ENCODE results near the gene DOK1. TPM values are rescaled to one million over a fixed set of nuclear protein-coding genes. Genes with fewer than 3 reads are reported as not detected.

Gene DOK1
- total and polyA plus RNA-seq, 3 experiments from 2014 or later = 24.0 to 25.2 (median 24.4) TPM

DNA sequence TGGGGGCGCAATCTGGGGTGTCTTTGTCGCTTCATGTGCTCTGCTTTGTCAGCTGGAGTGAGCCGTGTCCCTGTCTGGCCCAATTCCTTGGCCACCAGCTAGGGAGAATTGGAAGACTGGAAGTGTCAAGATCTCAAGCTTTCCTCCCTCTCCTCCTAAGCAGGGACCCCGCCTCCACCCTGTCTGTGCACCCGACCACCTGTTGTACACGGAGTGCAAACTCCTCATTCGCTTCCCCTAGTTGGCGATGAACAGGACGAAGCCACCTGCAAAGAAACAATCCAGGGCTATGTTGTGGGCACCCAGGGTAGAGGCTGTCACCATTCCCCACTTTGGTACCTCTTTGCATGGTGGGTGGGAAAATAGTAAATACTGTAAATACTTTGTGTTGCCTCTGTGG is 26.8 kb upstream of the DOK1 start:
- Mint-ChIP-seq H3K27me3 (peaks cover 0 to 2% of the 10 kb centered on the region in 2 donors), H3K4me3 (peak overlapping the region; percentile 74 to 97 (median 95)), H3K9me3 (no peaks in the 10 kb centered on the region), H3K36me3 (peaks cover 15 to 50% (median 17%) of the 10 kb centered on the region in 3 donors), H3K27ac (peak overlapping the region in 3 of 8 donors; percentile 29 to 83 (median 51)), H3K4me1 (peaks cover 32 to 44% (median 38%) of the 10 kb centered on the region in 3 donors)
- ChIA-PET CTCF (interaction anchor here (1.3 to 1.7 kb wide), 2 partner anchors 28 to 73 kb away, joined by 3 to 5 read pairs; partner anchors contain the start of gene LBX2), POLR2A (interaction anchor here (0.7 kb wide), 1 partner anchor 73 kb away, joined by 3 read pairs; the partner anchor contains the start of gene INO80B)
- DNase-seq = no peak
- Histone ChIP-seq H3K27me3 (ENCODE audit: insufficient read depth, low read length, poor library complexity, severe bottlenecking) (no peaks in the 10 kb centered on the region), H3K36me3 (ENCODE audit: insufficient read depth, low read length) (peaks cover 16% of the 10 kb centered on the region), H3K27ac (ENCODE audit: low read depth, low read length) (no peak overlapping the region), H3K4me3 (ENCODE audit: low read length) (no peak overlapping the region), H3K4me1 (ENCODE audit: insufficient read depth, low read length) (peaks cover 28% of the 10 kb centered on the region), H3K9me3 (ENCODE audit: low read length) (no peaks in the 10 kb centered on the region)

DNA sequence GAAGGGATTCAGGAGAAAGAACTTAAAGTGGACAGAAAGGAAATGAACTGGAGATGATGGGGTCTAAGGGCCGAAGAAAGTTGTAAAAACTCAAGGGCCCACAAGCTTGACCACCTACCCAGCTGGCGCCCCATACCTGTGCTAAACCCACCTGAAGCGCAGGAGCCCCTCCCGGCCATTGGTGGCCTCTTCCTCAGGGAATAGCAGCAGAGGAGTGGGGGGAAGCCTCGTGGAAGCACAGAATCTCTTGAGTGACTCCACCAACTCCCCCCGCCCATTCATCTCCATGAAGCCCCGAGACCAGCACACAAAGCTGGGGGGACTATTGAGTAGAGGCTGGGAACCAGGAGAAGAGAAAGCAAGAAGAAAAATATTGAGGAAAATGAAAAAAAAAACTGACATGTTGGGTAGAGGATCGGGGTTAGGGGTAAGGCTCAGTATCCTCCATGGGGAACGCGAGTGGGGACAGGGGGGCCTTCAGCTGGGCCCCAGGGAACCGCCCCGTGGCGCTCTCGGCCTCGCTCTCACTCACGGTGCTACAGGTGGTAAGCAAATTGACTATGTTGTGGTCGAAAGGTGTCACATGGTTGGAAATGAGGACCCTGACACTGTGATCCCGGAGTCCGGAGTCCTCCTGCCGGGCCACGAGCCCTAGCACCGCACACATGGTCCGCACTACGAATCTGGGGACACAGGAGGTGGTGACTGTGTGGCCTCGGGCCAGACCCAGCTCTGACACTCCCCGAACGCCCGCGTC is 25.7 kb upstream of the DOK1 start:
- CTCF ChIA-PET = interaction anchor here (0.9 to 5.1 kb wide), 5 partner anchors 10 to 74 kb away, joined by 3 to 42 read pairs (median 4); partner anchors contain the start of genes CCDC142 and TTC31
- no peak for DNase-seq
- H3K9me3 Mint-ChIP-seq = no peaks in the 10 kb centered on the region
- peaks cover 20% of the 10 kb centered on the region for H3K36me3 ChIP-seq (ENCODE audit: insufficient read depth, low read length)
- peak overlapping the region; percentile 94 for H3K4me3 ChIP-seq (ENCODE audit: low read length)
- H3K27ac ChIP-seq (ENCODE audit: low read depth, low read length) = peak overlapping the region; percentile 86
- no peaks in the 10 kb centered on the region for H3K27me3 ChIP-seq (ENCODE audit: insufficient read depth, low read length, poor library complexity, severe bottlenecking)
- peaks cover 28% of the 10 kb centered on the region for H3K4me1 ChIP-seq (ENCODE audit: insufficient read depth, low read length)
- H3K36me3 Mint-ChIP-seq = peaks cover 15 to 58% (median 17%) of the 10 kb centered on the region in 3 donors
- H3K4me3 Mint-ChIP-seq = peak overlapping the region; percentile 87 to 97 (median 95)
- peaks cover 32 to 44% (median 38%) of the 10 kb centered on the region in 3 donors for H3K4me1 Mint-ChIP-seq
- peak overlapping the region; percentile 51 to 98 (median 95) for H3K27ac Mint-ChIP-seq
- H3K27me3 Mint-ChIP-seq = peaks cover 0 to 2% of the 10 kb centered on the region in 2 donors
- H3K9me3 ChIP-seq (ENCODE audit: low read length) = no peaks in the 10 kb centered on the region
- POLR2A ChIA-PET = interaction anchor here (0.6 to 1.9 kb wide), 8 partner anchors 16 to 350 kb away, joined by 3 to 12 read pairs (median 4); partner anchors contain the start of genes CCDC142, INO80B, MOB1A and PCGF1

DNA sequence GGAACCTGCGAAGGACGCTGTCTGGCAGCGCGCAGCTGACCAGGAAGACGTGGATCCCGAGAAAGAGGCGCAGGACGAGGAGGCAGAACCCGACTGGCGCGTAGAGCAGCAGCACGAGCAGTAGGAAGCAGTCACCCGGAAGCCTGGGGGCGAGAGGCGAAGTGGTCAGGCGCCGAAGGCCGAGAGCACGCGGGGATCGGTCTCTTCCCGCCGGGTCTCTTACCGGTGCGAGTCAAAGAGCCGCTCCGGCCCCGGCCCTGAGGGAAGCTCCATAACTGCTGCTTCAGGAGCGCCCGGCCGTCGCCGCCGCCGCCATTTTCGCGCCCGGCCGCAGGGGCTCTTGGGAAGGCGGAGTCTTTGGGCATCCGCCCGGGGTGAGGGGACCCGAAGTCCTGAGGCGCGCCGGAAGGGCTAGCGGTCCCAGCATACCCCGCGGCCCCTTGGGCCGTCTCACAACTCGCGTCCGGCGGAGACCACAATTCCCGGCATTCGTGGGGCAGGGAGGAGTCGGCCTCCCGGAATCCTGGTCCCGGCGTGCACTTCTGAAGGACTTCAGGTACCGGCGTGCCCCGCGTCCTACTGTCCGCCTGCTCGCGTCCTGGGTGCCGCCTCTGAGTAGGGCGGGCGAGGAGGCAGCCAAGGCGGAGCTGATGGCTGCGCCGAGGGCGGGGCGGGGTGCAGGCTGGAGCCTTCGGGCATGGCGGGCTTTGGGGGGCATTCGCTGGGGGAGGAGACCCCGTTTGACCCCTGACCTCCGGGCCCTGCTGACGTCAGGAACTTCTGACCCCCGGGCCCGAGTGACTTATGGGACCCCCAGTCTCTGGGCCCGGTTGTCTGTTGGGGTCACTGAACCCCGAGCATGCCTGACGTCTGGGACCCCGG is 24.9 kb upstream of the DOK1 start, which contains the start of the genes AUP1 and HTRA2:
TSS of gene AUP1 (minus strand) at position 350 of the 882 bp plus-strand sequence. CDS start at position 273, 77 bp downstream.
TSS of gene HTRA2 (plus strand) at position 577 of the 882 bp plus-strand sequence. CDS start at position 651, 74 bp downstream.
- peak within 1 kb of the TSS; percentile 86 for H3K27ac ChIP-seq (ENCODE audit: low read depth, low read length)
- Mint-ChIP-seq H3K9me3 (no peaks in the 10 kb centered on the region), H3K4me1 (peaks cover 32 to 44% (median 38%) of the 10 kb centered on the region in 3 donors), H3K36me3 (peaks cover 15 to 60% (median 17%) of the 10 kb centered on the region in 3 donors), H3K4me3 (peak within 1 kb of the TSS; percentile 87 to 97 (median 95)), H3K27me3 (peaks cover 0 to 2% of the 10 kb centered on the region in 2 donors), H3K27ac (peak within 1 kb of the TSS; percentile 51 to 98 (median 95))
- POLR2A ChIA-PET = interaction anchor here (0.6 to 1.9 kb wide), 10 partner anchors 17 to 351 kb away, joined by 3 to 12 read pairs (median 4); partner anchors contain the start of genes CCDC142, MOB1A, PCGF1 and TTC31
- CTCF ChIA-PET = interaction anchor here (0.8 to 5.1 kb wide), 8 partner anchors 10 to 351 kb away, joined by 3 to 42 read pairs (median 4); partner anchors contain the start of genes CCDC142, MOB1A and TTC31
- H3K27me3 ChIP-seq (ENCODE audit: insufficient read depth, low read length, poor library complexity, severe bottlenecking) = no peaks in the 10 kb centered on the region
- peaks cover 28% of the 10 kb centered on the region for H3K4me1 ChIP-seq (ENCODE audit: insufficient read depth, low read length)
- H3K9me3 ChIP-seq (ENCODE audit: low read length) = no peaks in the 10 kb centered on the region
- peak; percentile 79 to 89 (median 84) for DNase-seq
- H3K36me3 ChIP-seq (ENCODE audit: insufficient read depth, low read length) = peaks cover 22% of the 10 kb centered on the region
- H3K4me3 ChIP-seq (ENCODE audit: low read length) = peak within 1 kb of the TSS; percentile 94

- no peaks in the 10 kb centered on the region for H3K9me3 Mint-ChIP-seq
- Histone ChIP-seq H3K4me3 (ENCODE audit: low read length) (peak overlapping the region; percentile 94), H3K36me3 (ENCODE audit: insufficient read depth, low read length) (peaks cover 22% of the 10 kb centered on the region), H3K9me3 (ENCODE audit: low read length) (no peaks in the 10 kb centered on the region), H3K4me1 (ENCODE audit: insufficient read depth, low read length) (peaks cover 28% of the 10 kb centered on the region), H3K27me3 (ENCODE audit: insufficient read depth, low read length, poor library complexity, severe bottlenecking) (no peaks in the 10 kb centered on the region), H3K27ac (ENCODE audit: low read depth, low read length) (peak overlapping the region; percentile 86)
- ChIA-PET CTCF (interaction anchor here (0.8 to 5.1 kb wide), 7 partner anchors 9 to 352 kb away, joined by 3 to 42 read pairs (median 5); partner anchors contain the start of genes CCDC142, INO80B, MOB1A and PCGF1), POLR2A (interaction anchor here (0.6 to 1.9 kb wide), 10 partner anchors 8 to 352 kb away, joined by 3 to 12 read pairs (median 5); partner anchors contain the start of genes CCDC142, MOB1A, PCGF1 and TTC31)
- H3K36me3 Mint-ChIP-seq = peaks cover 15 to 60% (median 15%) of the 10 kb centered on the region in 3 donors
- H3K27ac Mint-ChIP-seq = peak overlapping the region; percentile 51 to 98 (median 90)
- peak; percentile 41 to 79 (median 58) for DNase-seq
- peaks cover 32 to 44% (median 38%) of the 10 kb centered on the region in 3 donors for H3K4me1 Mint-ChIP-seq
- peaks cover 0 to 2% of the 10 kb centered on the region in 2 donors for H3K27me3 Mint-ChIP-seq
- peak overlapping the region; percentile 87 to 97 (median 95) for H3K4me3 Mint-ChIP-seq
These were observed 24.0 kb upstream of the DOK1 start for GRCh38 chr2:74530239-74531187.

- peaks cover 18% of the 10 kb centered on the region for H3K36me3 ChIP-seq (ENCODE audit: insufficient read depth, low read length)
- no peak overlapping the region for H3K4me3 ChIP-seq (ENCODE audit: low read length)
- H3K27me3 ChIP-seq (ENCODE audit: insufficient read depth, low read length, poor library complexity, severe bottlenecking) = no peaks in the 10 kb centered on the region
- H3K4me1 Mint-ChIP-seq = peaks cover 30 to 40% (median 38%) of the 10 kb centered on the region in 3 donors
- POLR2A ChIA-PET = interaction anchor here (0.8 to 1.7 kb wide), 4 partner anchors 48 to 77 kb away, joined by 3 to 5 read pairs (median 4); partner anchors contain the start of genes CCDC142 and WBP1
- peaks cover 28% of the 10 kb centered on the region for H3K4me1 ChIP-seq (ENCODE audit: insufficient read depth, low read length)
- no peak overlapping the region for H3K27ac ChIP-seq (ENCODE audit: low read depth, low read length)
- H3K9me3 Mint-ChIP-seq = no peaks in the 10 kb centered on the region
- H3K36me3 Mint-ChIP-seq = peaks cover 8 to 51% (median 10%) of the 10 kb centered on the region in 3 donors
- no peaks in the 10 kb centered on the region for H3K9me3 ChIP-seq (ENCODE audit: low read length)
- CTCF ChIA-PET = interaction anchor here (0.8 to 5.1 kb wide), 16 partner anchors 20 to 282 kb away, joined by 3 to 42 read pairs (median 4); partner anchors contain the start of genes C2orf81, CCDC142, INO80B and MRPL53
- peak overlapping the region in 5 of 7 donors; percentile 26 to 95 (median 64) for H3K4me3 Mint-ChIP-seq
- H3K27me3 Mint-ChIP-seq = peaks cover 0 to 2% of the 10 kb centered on the region in 2 donors
- H3K27ac Mint-ChIP-seq = peak overlapping the region in 6 of 8 donors; percentile 34 to 96 (median 78)
- DNase-seq = no peak
These were observed 22.9 kb upstream of the DOK1 start for GRCh38 chr2:74531666-74532065.

DNA sequence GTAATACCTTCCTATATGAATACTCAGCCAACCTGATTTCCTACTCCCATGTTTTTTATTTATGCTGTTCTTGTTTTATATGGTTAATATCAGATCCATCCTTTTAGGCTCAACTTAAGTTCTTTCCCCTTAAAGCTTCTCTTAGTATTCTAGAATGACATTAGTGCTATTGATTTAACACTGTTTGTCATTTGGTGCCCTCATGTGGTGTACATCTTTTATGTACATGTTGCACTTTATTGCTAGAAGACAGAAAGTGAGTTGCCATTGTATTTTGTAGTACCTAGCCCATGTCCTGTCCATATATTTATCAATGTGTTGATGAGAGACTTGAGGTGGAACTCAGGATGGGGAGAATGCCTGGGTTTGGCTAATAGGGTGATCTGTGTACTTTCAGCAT is 22.3 kb upstream of the DOK1 start:
- peaks cover 0 to 3% of the 10 kb centered on the region in 2 donors for H3K27me3 Mint-ChIP-seq
- H3K4me1 ChIP-seq (ENCODE audit: insufficient read depth, low read length) = peaks cover 28% of the 10 kb centered on the region
- no peak overlapping the region for H3K4me3 ChIP-seq (ENCODE audit: low read length)
- no peak overlapping the region for H3K27ac ChIP-seq (ENCODE audit: low read depth, low read length)
- peak in 1 of 5 donors; percentile 36 for DNase-seq
- ChIA-PET CTCF (interaction anchor here (0.9 to 5.1 kb wide), 15 partner anchors 19 to 282 kb away, joined by 3 to 42 read pairs (median 4); partner anchors contain the start of genes C2orf81, CCDC142, INO80B and MRPL53), POLR2A (interaction anchor here (0.8 to 1.7 kb wide), 3 partner anchors 49 to 78 kb away, joined by 3 to 5 read pairs (median 3); partner anchors contain the start of gene CCDC142)
- H3K9me3 Mint-ChIP-seq = no peaks in the 10 kb centered on the region
- H3K27ac Mint-ChIP-seq = peak overlapping the region in 7 of 8 donors; percentile 34 to 96 (median 70)
- H3K27me3 ChIP-seq (ENCODE audit: insufficient read depth, low read length, poor library complexity, severe bottlenecking) = peaks cover 4% of the 10 kb centered on the region
- peaks cover 13% of the 10 kb centered on the region for H3K36me3 ChIP-seq (ENCODE audit: insufficient read depth, low read length)
- H3K36me3 Mint-ChIP-seq = peaks cover 3 to 46% (median 5%) of the 10 kb centered on the region in 3 donors
- H3K9me3 ChIP-seq (ENCODE audit: low read length) = no peaks in the 10 kb centered on the region
- peaks cover 30 to 40% (median 38%) of the 10 kb centered on the region in 3 donors for H3K4me1 Mint-ChIP-seq
- peak overlapping the region; percentile 2 to 78 (median 53) for H3K4me3 Mint-ChIP-seq
